H1 (cell line): ENCODE measurements around the gene SIT1. TPM values are rescaled to one million over a fixed set of nuclear protein-coding genes. Genes with fewer than 3 reads are reported as not detected.

Experiments used
- CTCF ChIA-PET: fragments of 300-600 bp; sonication (Branson Sonifier 250); formaldehyde crosslinking; loops from one replicate; lab custom pipeline; 2021; ENCODE audit not compliant: partially characterized antibody; lab: Charles Lee
- POLR2A ChIA-PET: fragments of 300-600 bp; sonication (Branson Sonifier 250); formaldehyde crosslinking; loops from one replicate; lab custom pipeline; 2021; ENCODE audit warnings: inconsistent platforms; ENCODE audit not compliant: partially characterized antibody; lab: Charles Lee
- DNase-seq, 2 experiments: peaks; one replicate each; pipeline versions ENCODE4 v3.0.0 to v3.0.0-alpha.2; 2010 to 2022; ENCODE audit warnings: low spot score in 2 of 2, low read depth in 1 of 2, mixed read lengths in 1 of 2
- FAIRE-seq: peaks from 2 replicates; lab custom pipeline; 2011; peaks lifted over from hg19 to GRCh38; lab: Jason Lieb, UNC
- H2AFZ ChIP-seq: 2 replicates; pipeline ENCODE4 v1.8.1; 2012; ENCODE audit warnings: low read length, inconsistent platforms
- H2AK5ac ChIP-seq: 2 replicates; pipeline ENCODE4 v1.6.1; 2013; ENCODE audit warnings: low read depth, low read length
- H2BK120ac ChIP-seq: replicated peaks from 2 replicates; pipeline ENCODE3; 2013; ENCODE audit warnings: low read depth, low read length, inconsistent platforms
- H2BK12ac ChIP-seq: 2 replicates; pipeline ENCODE4 v1.6.1; 2013; ENCODE audit warnings: low read depth, low read length
- H2BK15ac ChIP-seq: 2 replicates; pipeline ENCODE4 v1.6.1; 2013; ENCODE audit warnings: low read length
- H2BK20ac ChIP-seq: 2 replicates; pipeline ENCODE4 v1.6.1; 2013; ENCODE audit warnings: low read length
- H2BK5ac ChIP-seq: 2 replicates; pipeline ENCODE4 v1.6.1; 2013; ENCODE audit warnings: low read depth, low read length
- H3K14ac ChIP-seq: 2 replicates; pipeline ENCODE4 v1.6.1; 2013; ENCODE audit warnings: inconsistent platforms; ENCODE audit not compliant: insufficient read length
- H3K18ac ChIP-seq: 2 replicates; pipeline ENCODE4 v1.6.1; 2013; ENCODE audit warnings: low read length; ENCODE audit errors: extremely low read depth
- H3K23ac ChIP-seq: 2 replicates; pipeline ENCODE4 v1.6.1; 2013; ENCODE audit warnings: inconsistent platforms; ENCODE audit not compliant: insufficient read length
- H3K23me2 ChIP-seq: 2 replicates; pipeline ENCODE4 v1.6.1; 2013; ENCODE audit warnings: low read depth, low read length
- H3K27ac ChIP-seq: 2 replicates; pipeline ENCODE4 v1.6.1; 2011; ENCODE audit warnings: low read depth, low read length, inconsistent platforms
- H3K27me3 ChIP-seq, 4 experiments: replicated peaks in 1 of 4; 1 replicate in 1 of 4; 2 replicates in 3 of 4; pipeline versions ENCODE4 v1.6.1 to v1.8.1; 2011 to 2013; ENCODE audit warnings: low read length in 3 of 4, mild to moderate bottlenecking in 3 of 4, inconsistent platforms in 2 of 4, mixed read lengths in 2 of 4, moderate library complexity in 1 of 4; ENCODE audit not compliant: control insufficient read depth in 3 of 4, insufficient read depth in 3 of 4; ENCODE audit errors: extremely low read depth in 1 of 4
- H3K36me3 ChIP-seq, 4 experiments: 2 replicates each; pipeline versions ENCODE4 v1.6.1 to v1.8.1; 2011 to 2013; ENCODE audit warnings: mild to moderate bottlenecking in 4 of 4, low read length in 3 of 4, moderate library complexity in 2 of 4, control low read depth in 1 of 4, inconsistent platforms in 1 of 4; ENCODE audit not compliant: insufficient read depth in 4 of 4, control insufficient read depth in 2 of 4
- H3K4ac ChIP-seq: replicated peaks from 2 replicates; pipeline ENCODE3; 2013; ENCODE audit warnings: low read length, low read depth, mixed read lengths, inconsistent platforms; ENCODE audit not compliant: insufficient read length
- H3K4me1 ChIP-seq, 4 experiments: replicated peaks in 1 of 4; 1 replicate in 1 of 4; 2 replicates in 3 of 4; pipeline versions ENCODE4 v1.6.1 to v1.8.1; 2011 to 2013; ENCODE audit warnings: low read length in 3 of 4, inconsistent platforms in 2 of 4, mixed read lengths in 1 of 4; ENCODE audit not compliant: insufficient read depth in 4 of 4, control insufficient read depth in 3 of 4
- H3K4me2 ChIP-seq, 2 experiments: 2 replicates each; pipeline versions ENCODE4 v1.6.1 to v1.8.1; 2011 to 2013; ENCODE audit warnings: low read depth in 2 of 2, low read length in 2 of 2, control low read depth in 1 of 2, inconsistent platforms in 1 of 2, mild to moderate bottlenecking in 1 of 2; ENCODE audit not compliant: insufficient read depth in 1 of 2
- H3K4me3 ChIP-seq, 4 experiments: fragments of 200-600, 300-600 bp in 1 of 4; sonication (generic), shearing (Covaris generic), sonication (Bioruptor Twin) in 1 of 4; 2 replicates each; pipeline versions ENCODE4 v1.5.1 to v1.8.1; 2011 to 2016; ENCODE audit warnings: low read length in 4 of 4, low read depth in 3 of 4, control low read depth in 2 of 4, inconsistent platforms in 2 of 4, mild to moderate bottlenecking in 2 of 4, mixed read lengths in 1 of 4, moderate library complexity in 1 of 4; ENCODE audit not compliant: insufficient read depth in 2 of 4; ENCODE audit errors: extremely low read depth in 1 of 4
- H3K56ac ChIP-seq: replicated peaks from 2 replicates; pipeline ENCODE3; 2013; ENCODE audit warnings: low read depth, mild to moderate bottlenecking, mixed read lengths, low read length, inconsistent platforms; ENCODE audit not compliant: insufficient read length
- H3K79me1 ChIP-seq: 2 replicates; pipeline ENCODE4 v1.6.1; 2013; ENCODE audit warnings: low read depth, low read length, control low read depth
- H3K79me2 ChIP-seq, 2 experiments: 2 replicates each; pipeline versions ENCODE4 v1.6.1 to v1.8.1; 2012 to 2013; ENCODE audit warnings: low read length in 2 of 2, mild to moderate bottlenecking in 2 of 2, inconsistent platforms in 1 of 2; ENCODE audit not compliant: insufficient read depth in 2 of 2, control insufficient read depth in 1 of 2
- H3K9ac ChIP-seq, 4 experiments: replicated peaks in 1 of 4; 1 replicate in 1 of 4; 2 replicates in 3 of 4; pipeline versions ENCODE4 v1.6.1 to v1.8.1; 2011 to 2013; ENCODE audit warnings: low read depth in 3 of 4, low read length in 3 of 4, control low read depth in 2 of 4, mild to moderate bottlenecking in 2 of 4, moderate library complexity in 2 of 4, inconsistent platforms in 1 of 4; ENCODE audit errors: extremely low read depth in 1 of 4
- H3K9me3 ChIP-seq, 2 experiments: 2 replicates each; pipeline versions ENCODE4 v1.6.1 to v1.8.1; 2012 to 2013; ENCODE audit warnings: mild to moderate bottlenecking in 2 of 2, moderate library complexity in 2 of 2, control low read depth in 1 of 2, inconsistent platforms in 1 of 2, low read depth in 1 of 2, low read length in 1 of 2, mixed read lengths in 1 of 2; ENCODE audit not compliant: insufficient read depth in 2 of 2
- H4K20me1 ChIP-seq, 2 experiments: replicated peaks in 1 of 2; 2 replicates each; pipeline versions ENCODE3 to v1.8.1; 2011 to 2013; ENCODE audit warnings: inconsistent platforms in 2 of 2, low read length in 2 of 2, mild to moderate bottlenecking in 1 of 2; ENCODE audit not compliant: insufficient read depth in 2 of 2, control insufficient read depth in 1 of 2
- H4K5ac ChIP-seq: 2 replicates; pipeline ENCODE4 v1.6.1; 2013; ENCODE audit warnings: low read length, low read depth, mixed read lengths, inconsistent platforms; ENCODE audit not compliant: insufficient read length
- H4K8ac ChIP-seq: 2 replicates; pipeline ENCODE4 v1.8.0; 2013; ENCODE audit warnings: mild to moderate bottlenecking, moderate library complexity, low read length, inconsistent platforms; ENCODE audit not compliant: insufficient read depth; ENCODE audit errors: extremely low read depth
- H4K91ac ChIP-seq: replicated peaks from 2 replicates; pipeline ENCODE3; 2013; ENCODE audit warnings: low read length, mixed read lengths, inconsistent platforms; ENCODE audit not compliant: insufficient read length
- BRCA1 ChIP-seq: IDR thresholded peaks from 2 replicates; pipeline ENCODE4 v1.6.1; 2012; ENCODE audit warnings: low read depth, low read length, improper control_type of control experiment
- CBX5 ChIP-seq: fragments of 300-800, 300-1000 bp; sonication (generic); IDR thresholded peaks from 2 replicates; pipeline ENCODE4 v1.7.1; 2016; ENCODE audit warnings: antibody characterized with exemption, low read length, low read depth
- CHD2 ChIP-seq: IDR thresholded peaks from 2 replicates; pipeline ENCODE4 v1.6.1; 2012; ENCODE audit warnings: low read length, improper control_type of control experiment
- EGR1 ChIP-seq: IDR thresholded peaks from 2 replicates; pipeline ENCODE4 v1.6.1; 2011; ENCODE audit warnings: low read depth, low read length, borderline replicate concordance
- JUND ChIP-seq: IDR thresholded peaks from 2 replicates; pipeline ENCODE4 v1.6.1; 2011; ENCODE audit warnings: mild to moderate bottlenecking, improper control_type of control experiment, low read length
- KDM4A ChIP-seq: IDR thresholded peaks from one replicate; pipeline ENCODE4 v1.7.1; 2012; ENCODE audit warnings: low read depth, mild to moderate bottlenecking, moderate library complexity, low read length, inconsistent platforms; ENCODE audit not compliant: severe bottlenecking
- POLR2AphosphoS5 ChIP-seq: IDR thresholded peaks from 2 replicates; pipeline ENCODE4 v1.6.1; 2011; ENCODE audit warnings: low read depth, low read length
- RAD21 ChIP-seq, 2 experiments: IDR thresholded peaks in 1 of 2; conservative IDR thresholded peaks in 1 of 2; 2 replicates each; pipeline ENCODE4 v1.6.1; 2011; ENCODE audit warnings: low read depth in 2 of 2, low read length in 2 of 2, improper control_type of control experiment in 1 of 2, inconsistent platforms in 1 of 2, mild to moderate bottlenecking in 1 of 2, moderate library complexity in 1 of 2
- RFX5 ChIP-seq: IDR thresholded peaks from 2 replicates; pipeline ENCODE4 v1.6.1; 2011; ENCODE audit warnings: low read depth, low read length, improper control_type of control experiment, borderline replicate concordance
- SIN3A ChIP-seq, 2 experiments: IDR thresholded peaks in 1 of 2; conservative IDR thresholded peaks in 1 of 2; 2 replicates each; pipeline ENCODE4 v1.6.1; 2011 to 2012; ENCODE audit warnings: low read length in 2 of 2, improper control_type of control experiment in 1 of 2, low read depth in 1 of 2, mild to moderate bottlenecking in 1 of 2
- SIRT6 ChIP-seq: IDR thresholded peaks from one replicate; pipeline ENCODE4 v1.7.1; 2012; ENCODE audit warnings: low read length, inconsistent platforms
- SIX5 ChIP-seq: IDR thresholded peaks from 2 replicates; pipeline ENCODE4 v1.6.1; 2011; ENCODE audit warnings: mild to moderate bottlenecking, low read depth, low read length
- TAF1 ChIP-seq: IDR thresholded peaks from 2 replicates; pipeline ENCODE4 v1.6.1; 2011; ENCODE audit warnings: mild to moderate bottlenecking, low read depth, low read length
- YY1 ChIP-seq: IDR thresholded peaks from 2 replicates; pipeline ENCODE4 v1.6.1; 2011; ENCODE audit warnings: low read depth, mild to moderate bottlenecking, low read length
- WGBS, 2 experiments: shearing (Covaris generic) in 1 of 2; methylation state at CpG; one replicate each; pipeline versions ENCODE4 v1.1.6 to v1.1.7; 2013 to 2015; ENCODE audit warnings: low lambda C conversion rate in 2 of 2, mixed read lengths in 2 of 2, inconsistent platforms in 1 of 2, low coverage in 1 of 2, missing lambda C conversion rate in 1 of 2; ENCODE audit not compliant: insufficient replicate concordance in 2 of 2, insufficient coverage in 1 of 2, insufficient read length in 1 of 2; ENCODE audit errors: extremely low coverage in 1 of 2, missing lambda C conversion rate in 1 of 2; 5-methylcytosine and 5-hydroxymethylcytosine counted together
- polyA plus RNA-seq, 7 experiments: library from polyadenylated mRNA; depleted of rRNA in 3 of 7; stranded (reverse) in 5 of 7; unstranded in 2 of 7; fragments of >200 nt in 5 of 7; fragments of 200-250 nt in 2 of 7; gene quantifications; 1 replicate in 5 of 7; 2 replicates in 1 of 7; 4 replicates in 1 of 7; pipeline versions ENCODE4 v1.2.1 to v1.2.3, GENCODE V29; 2011 to 2013; ENCODE audit warnings: missing spikeins in 2 of 7, mixed read lengths in 2 of 7
- total RNA-seq: library from RNA; stranded (reverse); fragmentation: NEBNext Ultra II Directional; extraction: Animal tissue kit (Norgen Biotek cat#: 25700); gene quantifications from 2 replicates; pipeline ENCODE4 v1.2.1, GENCODE V29; 2021

SIT1 gene
- total and polyA plus RNA-seq, 2 of the 8 experiments (the other 6 are each of a cell fraction or from before 2014, with no cell fraction given), result 8.2 to 12.8 TPM

DNA sequence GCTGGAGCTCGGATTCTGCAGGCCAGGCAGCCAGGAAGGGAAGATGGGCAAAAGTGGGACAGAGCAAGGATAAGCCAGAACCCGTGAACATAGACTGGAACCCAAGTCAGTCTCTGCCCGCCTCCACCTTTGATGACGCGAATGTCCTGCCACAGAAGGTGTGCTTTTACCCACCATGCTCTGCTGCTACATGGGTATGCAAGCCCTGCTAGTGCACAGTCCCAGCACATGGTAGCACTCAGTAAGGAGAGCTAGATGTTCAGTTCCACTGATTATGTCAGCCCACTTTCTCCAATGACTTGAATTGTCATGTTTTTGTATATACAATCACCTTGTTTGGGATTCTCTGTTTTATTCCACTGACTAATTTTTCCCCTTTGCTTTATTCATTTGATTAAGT is 21.1 kb downstream of the SIT1 start:
- Histone ChIP-seq H4K91ac (no peak overlapping the region), H3K4me2 (no peak overlapping the region), H2BK20ac (no peak overlapping the region), H4K8ac (no peak overlapping the region), H2BK15ac (no peak overlapping the region), H3K56ac (no peak overlapping the region), H4K20me1 (no peaks in the 10 kb centered on the region), H3K9ac (no peak overlapping the region), H3K27me3 (no peaks in the 10 kb centered on the region), H3K79me2 (no peaks in the 10 kb centered on the region), H3K4ac (no peak overlapping the region), H3K14ac (no peak overlapping the region), H3K4me1 (no peaks in the 10 kb centered on the region), H3K23me2 (no peaks in the 10 kb centered on the region), H2BK120ac (no peak overlapping the region), H4K5ac (no peak overlapping the region), H2BK12ac (0 out of 2 replicates have a peak overlapping the region, but pooled peaks have one; percentile 14), H3K79me1 (no peaks in the 10 kb centered on the region), H3K4me3 (no peak overlapping the region)
- ChIA-PET CTCF (interaction anchor here (0.7 to 5.1 kb wide), 8 partner anchors 14 to 206 kb away, joined by 3 to 27 read pairs (median 5); no protein-coding TSS in a partner anchor), POLR2A (interaction anchor here (1.0 to 1.4 kb wide), 2 partner anchors 18 to 28 kb away, joined by 3 to 4 read pairs; partner anchors contain the start of genes CCDC107 and RMRP)
- DNase-seq (no peak), FAIRE-seq (no peak)
- TF ChIP-seq SIX5, result no peak
- no peak for TF ChIP-seq POLR2AphosphoS5
- no peak for TF ChIP-seq JUND
- no peak for TF ChIP-seq KDM4A
- no peak for TF ChIP-seq SIN3A (conservative IDR thresholded peaks at IDR 0.05 in 1 of 2, IDR thresholded peaks at IDR 0.05 in 1 of 2; ENCODE audit: low read depth in 1 of 2, low read length in 2 of 2)
- no peak for TF ChIP-seq CHD2
- no peak for TF ChIP-seq TAF1
- TF ChIP-seq BRCA1, result no peak
- TF ChIP-seq RAD21 (IDR thresholded peaks at IDR 0.05 in 1 of 2, conservative IDR thresholded peaks at IDR 0.05 in 1 of 2; ENCODE audit: low read depth in 2 of 2, low read length in 2 of 2), result no peak
- no peak for TF ChIP-seq RFX5
- no peak for TF ChIP-seq CBX5
- TF ChIP-seq SIRT6, result no peak
- TF ChIP-seq YY1, result no peak
- no peak for TF ChIP-seq EGR1
- TF ChIP-seq, all 59 proteins: peak for 0
- Histone ChIP-seq H3K9me3 (no peaks in the 10 kb centered on the region), H3K23ac (no peak overlapping the region), H2BK5ac (no peak overlapping the region), H2AK5ac (no peak overlapping the region), H3K27ac (no peak overlapping the region), H2AFZ (no peak overlapping the region; the same call in 1 of the 2 replicates), H3K36me3 (no peaks in the 10 kb centered on the region), H3K18ac (no peak overlapping the region)
- 90% methylated on average over 5 of the region's 5 CpGs; no CpG with 5 or more reads in 1 of the 2 experiments for WGBS, 2 experiments
